NCI-H226 (cell line): ENCODE data around the gene ST3GAL3.

Source experiments
- DNase-seq: peaks from one replicate; pipeline ENCODE4 v3.0.0-alpha.2; 2015

The ST3GAL3 gene

GRCh38 chr1:43707190-43708001 lies at the start of gene ST3GAL3:
ST3GAL3 (plus strand) TSS chr1:43707536; CDS start chr1:43736263, 28,727 bp downstream.
- DNase-seq = peak; percentile 96

- DNase-seq = no peak
Measured at GRCh38 chr1:43659212-43660166, 47.8 kb upstream of the ST3GAL3 start.

GRCh38 chr1:43660355-43660754 lies 47.0 kb upstream of the ST3GAL3 start:
- no peak for DNase-seq

GRCh38 chr1:43664369-43664768 lies 43.0 kb upstream of the ST3GAL3 start:
- no peak for DNase-seq

- no peak for DNase-seq
Measured at GRCh38 chr1:43666608-43667007, 40.7 kb upstream of the ST3GAL3 start.

GRCh38 chr1:43668956-43669355 lies 38.4 kb upstream of the ST3GAL3 start:
- DNase-seq = no peak

- DNase-seq = no peak
Measured at GRCh38 chr1:43669878-43670277, 37.5 kb upstream of the ST3GAL3 start.

GRCh38 chr1:43671193-43671592 lies 36.1 kb upstream of the ST3GAL3 start:
- DNase-seq = no peak

GRCh38 chr1:43671626-43672330 lies 35.6 kb upstream of the ST3GAL3 start:
- peak; percentile 68 for DNase-seq

GRCh38 chr1:43673261-43673660 lies 34.1 kb upstream of the ST3GAL3 start:
- DNase-seq = no peak

GRCh38 chr1:43678940-43679339 lies 28.4 kb upstream of the ST3GAL3 start:
- DNase-seq = no peak

- DNase-seq = no peak
Measured at GRCh38 chr1:43683560-43683959, 23.8 kb upstream of the ST3GAL3 start.

GRCh38 chr1:43686801-43687200 lies 20.5 kb upstream of the ST3GAL3 start:
- DNase-seq = no peak

- no peak for DNase-seq
Measured at GRCh38 chr1:43687301-43688108, 19.8 kb upstream of the ST3GAL3 start.

GRCh38 chr1:43688109-43688387 lies 19.3 kb upstream of the ST3GAL3 start:
- no peak for DNase-seq

- peak; percentile 65 for DNase-seq
Measured at GRCh38 chr1:43688594-43689000, 18.7 kb upstream of the ST3GAL3 start.

- DNase-seq = no peak
Measured at GRCh38 chr1:43689289-43689688, 18.0 kb upstream of the ST3GAL3 start.

- DNase-seq = no peak
Measured at GRCh38 chr1:43691871-43692815, 15.2 kb upstream of the ST3GAL3 start.

GRCh38 chr1:43693371-43693770 lies 14.0 kb upstream of the ST3GAL3 start:
- no peak for DNase-seq

- DNase-seq = no peak
Measured at GRCh38 chr1:43699281-43699680, 8.1 kb upstream of the ST3GAL3 start.

- DNase-seq = no peak
Measured at GRCh38 chr1:43703836-43704235, 3.5 kb upstream of the ST3GAL3 start.
